ENCODE results near the gene ELAVL1. TPM values are rescaled to one million over a fixed set of nuclear protein-coding genes. Genes with fewer than 3 reads are reported as not detected.

Gene ELAVL1
- total and polyA plus RNA-seq, 9 of the 15 experiments (the other 6 are each of a cell fraction or from before 2014, with no cell fraction given), result 4.3 to 172 (median 69.2) TPM

GRCh38 chr19:7919610-7920518, 85.6 kb downstream of the ELAVL1 start, which contains the start of gene SNAPC2 (continued):
- TF ChIP-seq MCM7 (IDR thresholded peaks at IDR 0.05) (no peak), HOMEZ (CRISPR knock-in tag; IDR thresholded peaks at IDR 0.05) (no peak), E2F1 (CRISPR knock-in tag; IDR thresholded peaks at IDR 0.05) (peak; percentile 57; the same call in 1 of the 2 replicates), ESRRA (IDR thresholded peaks at IDR 0.05; ENCODE audit: borderline replicate concordance, low read depth) (peak; percentile 77), CBFB (CRISPR knock-in tag; IDR thresholded peaks at IDR 0.05) (no peak; the same call in 1 of the 2 replicates), E4F1 (CRISPR knock-in tag; IDR thresholded peaks at IDR 0.05; ENCODE audit: borderline replicate concordance) (no peak), RBM34 (IDR thresholded peaks at IDR 0.05; ENCODE audit: borderline replicate concordance, insufficient read depth, low read length) (peak; percentile 95; the same call in 1 of the 2 replicates), C11orf30 (IDR thresholded peaks at IDR 0.05; ENCODE audit: low read depth) (peak; percentile 51; the same call in 1 of the 2 replicates), HMG20B (CRISPR knock-in tag; IDR thresholded peaks at IDR 0.05) (no peak), BRCA1 (IDR thresholded peaks at IDR 0.05) (no peak), BRCA1 (CRISPR knock-in tag; IDR thresholded peaks at IDR 0.05) (no peak), ZNF143 (CRISPR knock-in tag; IDR thresholded peaks at IDR 0.05) (no peak), TAF1 (IDR thresholded peaks at IDR 0.05; ENCODE audit: control insufficient read depth, extremely low read depth, insufficient read depth, low read length, severe bottlenecking) (peak; percentile 4), NFIX (CRISPR knock-in tag; IDR thresholded peaks at IDR 0.05; ENCODE audit: low read depth) (no peak), GTF2B (IDR thresholded peaks at IDR 0.05; ENCODE audit: extremely low read depth, insufficient read length) (no peak), ZFX (CRISPR knock-in tag; IDR thresholded peaks at IDR 0.05) (peak; percentile 37; the same call in 1 of the 2 replicates), FOXM1 (IDR thresholded peaks at IDR 0.05; ENCODE audit: low read depth) (no peak), FOXM1 (CRISPR knock-in tag; IDR thresholded peaks at IDR 0.05; ENCODE audit: low read depth) (no peak; the same call in 1 of the 2 replicates), ZNF589 (CRISPR knock-in tag; IDR thresholded peaks at IDR 0.05; ENCODE audit: low read depth) (no peak), ASH1L (IDR thresholded peaks at IDR 0.05; ENCODE audit: borderline replicate concordance, low read depth, partially characterized antibody) (no peak), RB1 (IDR thresholded peaks at IDR 0.05; ENCODE audit: low read depth) (peak; percentile 72), SREBF1 (IDR thresholded peaks at IDR 0.05; ENCODE audit: borderline replicate concordance, low read depth, low read length) (no peak)
